HEK293 (cell line): ENCODE data around the gene SPAG5.

ENCODE experiments used
- FEZF1 ChIP-seq: fragments of 450-650 bp; formaldehyde crosslinking; IDR thresholded peaks from 2 replicates; pipeline ENCODE4 v1.5.1; 2016; ENCODE audit warnings: missing biosample characterization, missing genetic modification characterization
- IKZF3 ChIP-seq: fragments of 450-650 bp; IDR thresholded peaks from 2 replicates; pipeline ENCODE4 v1.5.0; 2018; ENCODE audit warnings: missing biosample characterization, mild to moderate bottlenecking, missing genetic modification characterization, moderate library complexity
- OSR2 ChIP-seq: fragments of 450-650 bp; formaldehyde crosslinking; IDR thresholded peaks from 2 replicates; pipeline ENCODE4 v1.5.1; 2016; ENCODE audit warnings: missing biosample characterization, missing genetic modification characterization
- WT1 ChIP-seq: fragments of 450-650 bp; formaldehyde crosslinking; IDR thresholded peaks from 2 replicates; pipeline ENCODE4 v1.5.1; 2016; ENCODE audit warnings: missing biosample characterization, missing genetic modification characterization
- YY2 ChIP-seq: fragments of 450-650 bp; formaldehyde crosslinking; IDR thresholded peaks from 2 replicates; pipeline ENCODE4 v1.5.1; 2016; ENCODE audit warnings: missing biosample characterization, missing genetic modification characterization
- ZBTB48 ChIP-seq: fragments of 450-650 bp; formaldehyde crosslinking; IDR thresholded peaks from 2 replicates; pipeline ENCODE4 v1.5.1; 2016; ENCODE audit warnings: missing biosample characterization, missing genetic modification characterization
- ZBTB8A ChIP-seq: fragments of 450-650 bp; formaldehyde crosslinking; IDR thresholded peaks from 2 replicates; pipeline ENCODE4 v1.5.1; 2016; ENCODE audit warnings: missing biosample characterization, missing genetic modification characterization
- ZNF121 ChIP-seq: fragments of 450-650 bp; formaldehyde crosslinking; IDR thresholded peaks from 2 replicates; pipeline ENCODE4 v1.5.1; 2016; ENCODE audit warnings: missing biosample characterization, missing genetic modification characterization
- ZNF169 ChIP-seq: fragments of 450-650 bp; formaldehyde crosslinking; IDR thresholded peaks from 2 replicates; pipeline ENCODE4 v1.5.1; 2016; ENCODE audit warnings: missing biosample characterization, missing genetic modification characterization
- ZNF211 ChIP-seq: fragments of 450-650 bp; formaldehyde crosslinking; IDR thresholded peaks from 2 replicates; pipeline ENCODE4 v1.5.1; 2016; ENCODE audit warnings: low read depth, missing biosample characterization, missing genetic modification characterization
- ZNF214 ChIP-seq: fragments of 450-650 bp; formaldehyde crosslinking; IDR thresholded peaks from 2 replicates; pipeline ENCODE4 v1.5.1; 2017; ENCODE audit warnings: missing biosample characterization, mild to moderate bottlenecking, missing genetic modification characterization, borderline replicate concordance
- ZNF433 ChIP-seq: fragments of 450-650 bp; formaldehyde crosslinking; IDR thresholded peaks from 2 replicates; pipeline ENCODE4 v1.5.1; 2016; ENCODE audit warnings: missing biosample characterization, missing genetic modification characterization, low read depth
- ZNF501 ChIP-seq: fragments of 450-650 bp; formaldehyde crosslinking; IDR thresholded peaks from 2 replicates; pipeline ENCODE4 v1.5.1; 2016; ENCODE audit warnings: missing biosample characterization, missing genetic modification characterization
- ZNF529 ChIP-seq: fragments of 450-650 bp; formaldehyde crosslinking; IDR thresholded peaks from 2 replicates; pipeline ENCODE4 v1.5.1; 2017; ENCODE audit warnings: missing genetic modification characterization, missing biosample characterization; ENCODE audit not compliant: insufficient replicate concordance
- ZNF561 ChIP-seq: fragments of 450-650 bp; IDR thresholded peaks from 2 replicates; pipeline ENCODE4 v1.5.1; 2018; ENCODE audit warnings: missing biosample characterization, missing genetic modification characterization, borderline replicate concordance
- ZNF623 ChIP-seq: fragments of 450-650 bp; formaldehyde crosslinking; IDR thresholded peaks from 2 replicates; pipeline ENCODE4 v1.5.1; 2016; ENCODE audit warnings: missing biosample characterization, missing genetic modification characterization
- TF ChIP-seq, protein P1 (sequence below): fragments of 450-650 bp; formaldehyde crosslinking; IDR thresholded peaks from 2 replicates; pipeline ENCODE4 v1.5.1; 2017; ENCODE audit warnings: missing biosample characterization, mild to moderate bottlenecking, missing genetic modification characterization, moderate library complexity
- TF ChIP-seq, protein P2 (sequence below): fragments of 450-650 bp; formaldehyde crosslinking; IDR thresholded peaks from 2 replicates; pipeline ENCODE4 v1.5.1; 2016; ENCODE audit warnings: missing biosample characterization, missing genetic modification characterization
- TF ChIP-seq, protein P3 (sequence below): fragments of 450-650 bp; formaldehyde crosslinking; IDR thresholded peaks from 2 replicates; pipeline ENCODE4 v1.5.1; 2016; ENCODE audit warnings: missing biosample characterization, missing genetic modification characterization
- TF ChIP-seq, protein P4 (sequence below): fragments of 450-650 bp; IDR thresholded peaks from 2 replicates; pipeline ENCODE4 v1.5.1; 2018; ENCODE audit warnings: missing biosample characterization, mild to moderate bottlenecking, missing genetic modification characterization
- TF ChIP-seq, protein P5 (sequence below): IDR thresholded peaks from 2 replicates; pipeline ENCODE4 v1.6.1; 2011; ENCODE audit warnings: mild to moderate bottlenecking, low read depth, low read length, borderline replicate concordance
- TF ChIP-seq, protein P6 (sequence below): fragments of 450-650 bp; formaldehyde crosslinking; IDR thresholded peaks from 2 replicates; pipeline ENCODE4 v1.5.1; 2016; ENCODE audit warnings: missing biosample characterization, missing genetic modification characterization
- TF ChIP-seq, protein P7 (sequence below): fragments of 450-650 bp; formaldehyde crosslinking; IDR thresholded peaks from 2 replicates; pipeline ENCODE4 v1.5.1; 2016; ENCODE audit warnings: missing biosample characterization, missing genetic modification characterization

The SPAG5 gene

DNA sequence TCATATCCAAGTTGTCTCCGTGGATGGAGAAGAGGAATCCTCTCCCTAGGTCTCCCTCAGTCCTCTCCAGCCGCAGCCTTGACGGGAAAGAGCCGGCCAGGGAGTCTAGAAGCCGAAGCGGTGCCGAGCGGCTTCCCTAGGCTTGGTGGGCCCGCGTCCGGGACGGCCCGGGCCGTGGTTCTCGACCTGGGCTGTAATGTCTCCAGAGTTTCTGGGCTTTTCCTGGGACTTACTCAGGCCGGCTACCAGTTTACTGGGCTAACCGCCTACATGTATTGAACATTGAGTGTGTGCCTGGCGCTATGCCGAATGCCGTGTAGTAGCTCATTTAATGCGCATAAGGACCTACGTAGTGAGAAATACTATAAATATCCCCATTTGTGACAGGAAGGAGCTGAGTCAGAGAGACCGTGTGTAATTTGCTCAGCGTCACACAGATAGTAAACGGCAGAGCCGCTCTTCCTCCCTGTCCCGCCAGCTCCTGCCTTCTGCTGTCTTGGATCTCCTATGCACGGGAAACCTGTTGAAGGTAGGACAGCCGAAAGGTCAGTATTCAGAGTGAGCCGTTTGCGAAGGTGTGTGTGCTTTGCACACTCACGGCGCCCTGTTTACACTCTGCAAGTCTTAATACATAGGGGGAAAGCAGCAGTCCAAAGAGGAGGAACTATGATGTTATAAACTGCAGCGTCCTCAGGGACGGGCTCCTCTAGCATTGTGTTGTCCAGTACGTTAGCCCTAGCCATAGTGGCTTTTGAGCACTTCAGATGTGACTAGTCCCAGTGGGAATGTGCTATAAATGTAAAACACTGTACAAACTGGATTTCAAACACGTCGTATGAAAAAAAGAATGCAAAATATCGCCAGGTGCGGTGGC is 723 bp upstream of the SPAG5 start (continued):
- no peak for TF ChIP-seq ZNF211 (tag by site-specific recombination)
- TF ChIP-seq, protein P1, sequence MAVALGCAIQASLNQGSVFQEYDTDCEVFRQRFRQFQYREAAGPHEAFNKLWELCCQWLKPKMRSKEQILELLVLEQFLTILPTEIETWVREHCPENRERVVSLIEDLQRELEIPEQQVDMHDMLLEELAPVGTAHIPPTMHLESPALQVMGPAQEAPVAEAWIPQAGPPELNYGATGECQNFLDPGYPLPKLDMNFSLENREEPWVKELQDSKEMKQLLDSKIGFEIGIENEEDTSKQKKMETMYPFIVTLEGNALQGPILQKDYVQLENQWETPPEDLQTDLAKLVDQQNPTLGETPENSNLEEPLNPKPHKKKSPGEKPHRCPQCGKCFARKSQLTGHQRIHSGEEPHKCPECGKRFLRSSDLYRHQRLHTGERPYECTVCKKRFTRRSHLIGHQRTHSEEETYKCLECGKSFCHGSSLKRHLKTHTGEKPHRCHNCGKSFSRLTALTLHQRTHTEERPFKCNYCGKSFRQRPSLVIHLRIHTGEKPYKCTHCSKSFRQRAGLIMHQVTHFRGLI (tag by site-specific recombination): 0 out of 2 replicates have a peak, but pooled peaks have one; percentile 45
- TF ChIP-seq, protein P2, sequence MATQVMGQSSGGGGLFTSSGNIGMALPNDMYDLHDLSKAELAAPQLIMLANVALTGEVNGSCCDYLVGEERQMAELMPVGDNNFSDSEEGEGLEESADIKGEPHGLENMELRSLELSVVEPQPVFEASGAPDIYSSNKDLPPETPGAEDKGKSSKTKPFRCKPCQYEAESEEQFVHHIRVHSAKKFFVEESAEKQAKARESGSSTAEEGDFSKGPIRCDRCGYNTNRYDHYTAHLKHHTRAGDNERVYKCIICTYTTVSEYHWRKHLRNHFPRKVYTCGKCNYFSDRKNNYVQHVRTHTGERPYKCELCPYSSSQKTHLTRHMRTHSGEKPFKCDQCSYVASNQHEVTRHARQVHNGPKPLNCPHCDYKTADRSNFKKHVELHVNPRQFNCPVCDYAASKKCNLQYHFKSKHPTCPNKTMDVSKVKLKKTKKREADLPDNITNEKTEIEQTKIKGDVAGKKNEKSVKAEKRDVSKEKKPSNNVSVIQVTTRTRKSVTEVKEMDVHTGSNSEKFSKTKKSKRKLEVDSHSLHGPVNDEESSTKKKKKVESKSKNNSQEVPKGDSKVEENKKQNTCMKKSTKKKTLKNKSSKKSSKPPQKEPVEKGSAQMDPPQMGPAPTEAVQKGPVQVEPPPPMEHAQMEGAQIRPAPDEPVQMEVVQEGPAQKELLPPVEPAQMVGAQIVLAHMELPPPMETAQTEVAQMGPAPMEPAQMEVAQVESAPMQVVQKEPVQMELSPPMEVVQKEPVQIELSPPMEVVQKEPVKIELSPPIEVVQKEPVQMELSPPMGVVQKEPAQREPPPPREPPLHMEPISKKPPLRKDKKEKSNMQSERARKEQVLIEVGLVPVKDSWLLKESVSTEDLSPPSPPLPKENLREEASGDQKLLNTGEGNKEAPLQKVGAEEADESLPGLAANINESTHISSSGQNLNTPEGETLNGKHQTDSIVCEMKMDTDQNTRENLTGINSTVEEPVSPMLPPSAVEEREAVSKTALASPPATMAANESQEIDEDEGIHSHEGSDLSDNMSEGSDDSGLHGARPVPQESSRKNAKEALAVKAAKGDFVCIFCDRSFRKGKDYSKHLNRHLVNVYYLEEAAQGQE (tag by site-specific recombination): no peak
- TF ChIP-seq IKZF3 (tag by site-specific recombination): peak; percentile 88
- TF ChIP-seq ZBTB8A (tag by site-specific recombination): peak; percentile 41; the same call in 1 of the 2 replicates
- TF ChIP-seq, protein P3, sequence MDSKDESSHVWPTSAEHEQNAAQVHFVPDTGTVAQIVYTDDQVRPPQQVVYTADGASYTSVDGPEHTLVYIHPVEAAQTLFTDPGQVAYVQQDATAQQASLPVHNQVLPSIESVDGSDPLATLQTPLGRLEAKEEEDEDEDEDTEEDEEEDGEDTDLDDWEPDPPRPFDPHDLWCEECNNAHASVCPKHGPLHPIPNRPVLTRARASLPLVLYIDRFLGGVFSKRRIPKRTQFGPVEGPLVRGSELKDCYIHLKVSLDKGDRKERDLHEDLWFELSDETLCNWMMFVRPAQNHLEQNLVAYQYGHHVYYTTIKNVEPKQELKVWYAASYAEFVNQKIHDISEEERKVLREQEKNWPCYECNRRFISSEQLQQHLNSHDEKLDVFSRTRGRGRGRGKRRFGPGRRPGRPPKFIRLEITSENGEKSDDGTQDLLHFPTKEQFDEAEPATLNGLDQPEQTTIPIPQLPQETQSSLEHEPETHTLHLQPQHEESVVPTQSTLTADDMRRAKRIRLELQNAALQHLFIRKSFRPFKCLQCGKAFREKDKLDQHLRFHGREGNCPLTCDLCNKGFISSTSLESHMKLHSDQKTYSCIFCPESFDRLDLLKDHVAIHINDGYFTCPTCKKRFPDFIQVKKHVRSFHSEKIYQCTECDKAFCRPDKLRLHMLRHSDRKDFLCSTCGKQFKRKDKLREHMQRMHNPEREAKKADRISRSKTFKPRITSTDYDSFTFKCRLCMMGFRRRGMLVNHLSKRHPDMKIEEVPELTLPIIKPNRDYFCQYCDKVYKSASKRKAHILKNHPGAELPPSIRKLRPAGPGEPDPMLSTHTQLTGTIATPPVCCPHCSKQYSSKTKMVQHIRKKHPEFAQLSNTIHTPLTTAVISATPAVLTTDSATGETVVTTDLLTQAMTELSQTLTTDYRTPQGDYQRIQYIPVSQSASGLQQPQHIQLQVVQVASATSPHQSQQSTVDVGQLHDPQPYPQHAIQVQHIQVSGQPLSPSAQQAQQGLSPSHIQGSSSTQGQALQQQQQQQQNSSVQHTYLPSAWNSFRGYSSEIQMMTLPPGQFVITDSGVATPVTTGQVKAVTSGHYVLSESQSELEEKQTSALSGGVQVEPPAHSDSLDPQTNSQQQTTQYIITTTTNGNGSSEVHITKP: no peak
- TF ChIP-seq, protein P4, sequence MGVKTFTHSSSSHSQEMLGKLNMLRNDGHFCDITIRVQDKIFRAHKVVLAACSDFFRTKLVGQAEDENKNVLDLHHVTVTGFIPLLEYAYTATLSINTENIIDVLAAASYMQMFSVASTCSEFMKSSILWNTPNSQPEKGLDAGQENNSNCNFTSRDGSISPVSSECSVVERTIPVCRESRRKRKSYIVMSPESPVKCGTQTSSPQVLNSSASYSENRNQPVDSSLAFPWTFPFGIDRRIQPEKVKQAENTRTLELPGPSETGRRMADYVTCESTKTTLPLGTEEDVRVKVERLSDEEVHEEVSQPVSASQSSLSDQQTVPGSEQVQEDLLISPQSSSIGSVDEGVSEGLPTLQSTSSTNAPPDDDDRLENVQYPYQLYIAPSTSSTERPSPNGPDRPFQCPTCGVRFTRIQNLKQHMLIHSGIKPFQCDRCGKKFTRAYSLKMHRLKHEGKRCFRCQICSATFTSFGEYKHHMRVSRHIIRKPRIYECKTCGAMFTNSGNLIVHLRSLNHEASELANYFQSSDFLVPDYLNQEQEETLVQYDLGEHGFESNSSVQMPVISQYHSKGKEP (tag by site-specific recombination): no peak
- TF ChIP-seq, protein P5, sequence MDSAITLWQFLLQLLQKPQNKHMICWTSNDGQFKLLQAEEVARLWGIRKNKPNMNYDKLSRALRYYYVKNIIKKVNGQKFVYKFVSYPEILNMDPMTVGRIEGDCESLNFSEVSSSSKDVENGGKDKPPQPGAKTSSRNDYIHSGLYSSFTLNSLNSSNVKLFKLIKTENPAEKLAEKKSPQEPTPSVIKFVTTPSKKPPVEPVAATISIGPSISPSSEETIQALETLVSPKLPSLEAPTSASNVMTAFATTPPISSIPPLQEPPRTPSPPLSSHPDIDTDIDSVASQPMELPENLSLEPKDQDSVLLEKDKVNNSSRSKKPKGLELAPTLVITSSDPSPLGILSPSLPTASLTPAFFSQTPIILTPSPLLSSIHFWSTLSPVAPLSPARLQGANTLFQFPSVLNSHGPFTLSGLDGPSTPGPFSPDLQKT: no peak
- no peak for TF ChIP-seq WT1
- no peak for TF ChIP-seq ZNF214
- TF ChIP-seq ZNF121: peak; percentile 90
- TF ChIP-seq OSR2 (tag by site-specific recombination): 0 out of 2 replicates have a peak, but pooled peaks have one; percentile 22
- TF ChIP-seq YY2 (tag by site-specific recombination): no peak
- peak; percentile 70 for TF ChIP-seq ZBTB48
- TF ChIP-seq ZNF529 (tag by site-specific recombination): no peak
- no peak for TF ChIP-seq ZNF623
- TF ChIP-seq ZNF501 (tag by site-specific recombination): no peak; the same call in 1 of the 2 replicates
- TF ChIP-seq FEZF1 (tag by site-specific recombination): no peak
- TF ChIP-seq ZNF433 (tag by site-specific recombination): no peak
- peak; percentile 68; the same call in 1 of the 2 replicates for TF ChIP-seq ZNF561 (tag by site-specific recombination)
- TF ChIP-seq, protein P6, sequence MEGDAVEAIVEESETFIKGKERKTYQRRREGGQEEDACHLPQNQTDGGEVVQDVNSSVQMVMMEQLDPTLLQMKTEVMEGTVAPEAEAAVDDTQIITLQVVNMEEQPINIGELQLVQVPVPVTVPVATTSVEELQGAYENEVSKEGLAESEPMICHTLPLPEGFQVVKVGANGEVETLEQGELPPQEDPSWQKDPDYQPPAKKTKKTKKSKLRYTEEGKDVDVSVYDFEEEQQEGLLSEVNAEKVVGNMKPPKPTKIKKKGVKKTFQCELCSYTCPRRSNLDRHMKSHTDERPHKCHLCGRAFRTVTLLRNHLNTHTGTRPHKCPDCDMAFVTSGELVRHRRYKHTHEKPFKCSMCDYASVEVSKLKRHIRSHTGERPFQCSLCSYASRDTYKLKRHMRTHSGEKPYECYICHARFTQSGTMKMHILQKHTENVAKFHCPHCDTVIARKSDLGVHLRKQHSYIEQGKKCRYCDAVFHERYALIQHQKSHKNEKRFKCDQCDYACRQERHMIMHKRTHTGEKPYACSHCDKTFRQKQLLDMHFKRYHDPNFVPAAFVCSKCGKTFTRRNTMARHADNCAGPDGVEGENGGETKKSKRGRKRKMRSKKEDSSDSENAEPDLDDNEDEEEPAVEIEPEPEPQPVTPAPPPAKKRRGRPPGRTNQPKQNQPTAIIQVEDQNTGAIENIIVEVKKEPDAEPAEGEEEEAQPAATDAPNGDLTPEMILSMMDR (tag by site-specific recombination): no peak
- TF ChIP-seq ZNF169 (tag by site-specific recombination): no peak
- TF ChIP-seq, protein P7, sequence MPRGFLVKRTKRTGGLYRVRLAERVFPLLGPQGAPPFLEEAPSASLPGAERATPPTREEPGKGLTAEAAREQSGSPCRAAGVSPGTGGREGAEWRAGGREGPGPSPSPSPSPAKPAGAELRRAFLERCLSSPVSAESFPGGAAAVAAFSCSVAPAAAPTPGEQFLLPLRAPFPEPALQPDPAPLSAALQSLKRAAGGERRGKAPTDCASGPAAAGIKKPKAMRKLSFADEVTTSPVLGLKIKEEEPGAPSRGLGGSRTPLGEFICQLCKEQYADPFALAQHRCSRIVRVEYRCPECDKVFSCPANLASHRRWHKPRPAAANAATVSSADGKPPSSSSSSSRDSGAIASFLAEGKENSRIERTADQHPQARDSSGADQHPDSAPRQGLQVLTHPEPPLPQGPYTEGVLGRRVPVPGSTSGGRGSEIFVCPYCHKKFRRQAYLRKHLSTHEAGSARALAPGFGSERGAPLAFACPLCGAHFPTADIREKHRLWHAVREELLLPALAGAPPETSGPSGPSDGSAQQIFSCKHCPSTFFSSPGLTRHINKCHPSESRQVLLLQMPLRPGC (tag by site-specific recombination): no peak
